GM12864 (cell line): ENCODE measurements around the gene GSC2.

Experiments used
- DNase-seq: peaks from one replicate; pipeline ENCODE4 v3.0.0-alpha.2; 2011; ENCODE audit warnings: low read depth
- H3K4me3 ChIP-seq: 2 replicates; pipeline ENCODE4 v1.5.1; 2011; ENCODE audit warnings: mild to moderate bottlenecking, low read depth, low read length, control low read depth
- TF ChIP-seq, protein P1 (sequence below): IDR thresholded peaks from 2 replicates; pipeline ENCODE4 v1.5.1; 2011; ENCODE audit warnings: low read depth, mild to moderate bottlenecking, moderate library complexity, low read length, control low read depth, inconsistent platforms; ENCODE audit errors: missing control alignments

GSC2 gene

DNA sequence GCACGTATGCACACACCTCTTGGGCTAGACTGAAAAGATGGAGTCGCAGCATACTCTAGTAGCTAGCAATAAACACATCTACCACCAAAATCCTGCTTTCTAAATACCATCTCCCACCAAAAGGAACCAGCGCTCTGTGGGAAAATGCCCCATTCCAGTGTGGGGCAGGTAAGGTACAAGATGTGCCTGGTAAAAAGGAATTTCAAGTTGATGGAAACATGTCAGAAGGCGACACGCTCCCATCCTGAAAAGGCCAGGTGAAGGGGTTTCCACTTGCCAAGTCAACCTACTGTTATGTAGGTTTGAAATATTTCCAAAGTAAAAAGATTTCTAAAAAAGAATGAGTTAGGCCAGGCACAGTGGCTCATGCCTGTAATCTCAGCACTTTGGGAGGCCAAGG, 36.7 kb downstream of the GSC2 start:
- TF ChIP-seq, protein P1, sequence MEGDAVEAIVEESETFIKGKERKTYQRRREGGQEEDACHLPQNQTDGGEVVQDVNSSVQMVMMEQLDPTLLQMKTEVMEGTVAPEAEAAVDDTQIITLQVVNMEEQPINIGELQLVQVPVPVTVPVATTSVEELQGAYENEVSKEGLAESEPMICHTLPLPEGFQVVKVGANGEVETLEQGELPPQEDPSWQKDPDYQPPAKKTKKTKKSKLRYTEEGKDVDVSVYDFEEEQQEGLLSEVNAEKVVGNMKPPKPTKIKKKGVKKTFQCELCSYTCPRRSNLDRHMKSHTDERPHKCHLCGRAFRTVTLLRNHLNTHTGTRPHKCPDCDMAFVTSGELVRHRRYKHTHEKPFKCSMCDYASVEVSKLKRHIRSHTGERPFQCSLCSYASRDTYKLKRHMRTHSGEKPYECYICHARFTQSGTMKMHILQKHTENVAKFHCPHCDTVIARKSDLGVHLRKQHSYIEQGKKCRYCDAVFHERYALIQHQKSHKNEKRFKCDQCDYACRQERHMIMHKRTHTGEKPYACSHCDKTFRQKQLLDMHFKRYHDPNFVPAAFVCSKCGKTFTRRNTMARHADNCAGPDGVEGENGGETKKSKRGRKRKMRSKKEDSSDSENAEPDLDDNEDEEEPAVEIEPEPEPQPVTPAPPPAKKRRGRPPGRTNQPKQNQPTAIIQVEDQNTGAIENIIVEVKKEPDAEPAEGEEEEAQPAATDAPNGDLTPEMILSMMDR: no peak
- H3K4me3 ChIP-seq: no peak overlapping the region
- no peak for DNase-seq

DNA sequence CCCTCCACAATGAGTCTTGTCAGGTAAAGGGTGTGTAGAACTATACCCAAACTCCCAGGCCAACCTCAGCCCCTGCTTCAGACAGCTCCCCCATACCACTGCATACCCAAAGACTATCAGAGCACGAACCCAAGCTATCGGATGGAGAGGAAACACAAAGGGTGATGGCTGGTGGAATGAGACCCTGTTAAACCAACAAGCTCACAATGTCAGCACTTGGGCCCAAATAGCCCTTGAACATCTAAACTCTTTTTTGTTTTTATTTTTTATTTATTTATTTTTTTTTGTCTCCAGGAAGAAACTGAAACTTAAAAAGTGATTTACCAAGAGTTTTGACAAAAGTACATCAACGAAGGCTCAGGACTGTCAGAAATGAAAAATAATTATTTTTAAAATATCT, 38.5 kb downstream of the GSC2 start:
- TF ChIP-seq, protein P1: no peak
- DNase-seq: no peak
- H3K4me3 ChIP-seq: no peak overlapping the region

DNA sequence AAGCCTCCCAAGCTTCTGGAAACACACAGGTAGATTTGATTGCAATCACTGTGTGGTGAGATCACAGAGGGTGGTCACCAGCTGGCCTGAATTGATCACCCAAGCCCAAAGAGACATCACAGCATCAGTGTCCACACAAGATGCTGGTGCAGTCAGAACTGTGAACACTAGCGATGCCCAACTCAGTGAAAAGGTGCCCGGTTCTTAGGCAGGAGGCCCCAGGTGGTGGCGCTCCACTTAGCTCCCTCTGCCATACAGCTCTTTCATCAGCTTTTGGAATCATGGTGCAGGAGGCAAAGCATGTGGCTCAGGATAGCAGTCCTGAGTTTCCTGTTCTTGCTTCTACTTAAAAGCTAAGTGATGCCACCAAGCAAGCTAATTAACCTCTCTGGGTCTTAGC, 39.0 kb downstream of the GSC2 start:
- TF ChIP-seq, protein P1: no peak
- H3K4me3 ChIP-seq: no peak overlapping the region

DNA sequence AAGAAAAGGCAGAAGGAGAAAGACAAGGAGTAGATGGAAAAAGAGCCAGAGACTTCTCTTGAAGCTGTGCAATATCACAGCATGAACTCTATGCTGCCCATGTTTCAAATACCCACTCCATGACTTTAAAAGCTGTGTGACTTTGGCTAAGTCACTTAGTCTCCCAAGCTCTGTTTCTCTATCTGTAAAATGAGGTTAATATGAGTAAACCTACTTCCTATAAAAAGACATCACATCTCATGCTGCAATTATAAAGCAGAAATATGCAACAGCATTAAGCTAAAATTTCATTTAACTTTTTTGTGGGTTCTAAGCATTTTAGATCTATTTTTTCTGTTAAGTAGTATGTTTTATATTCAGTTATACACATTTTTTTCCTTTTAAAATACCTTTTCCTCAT, 39.4 kb downstream of the GSC2 start:
- DNase-seq: no peak
- TF ChIP-seq, protein P1: no peak
- H3K4me3 ChIP-seq: no peak overlapping the region

More for the DNA sequence above, 39.0 kb downstream of the GSC2 start:
- DNase-seq: no peak

DNA sequence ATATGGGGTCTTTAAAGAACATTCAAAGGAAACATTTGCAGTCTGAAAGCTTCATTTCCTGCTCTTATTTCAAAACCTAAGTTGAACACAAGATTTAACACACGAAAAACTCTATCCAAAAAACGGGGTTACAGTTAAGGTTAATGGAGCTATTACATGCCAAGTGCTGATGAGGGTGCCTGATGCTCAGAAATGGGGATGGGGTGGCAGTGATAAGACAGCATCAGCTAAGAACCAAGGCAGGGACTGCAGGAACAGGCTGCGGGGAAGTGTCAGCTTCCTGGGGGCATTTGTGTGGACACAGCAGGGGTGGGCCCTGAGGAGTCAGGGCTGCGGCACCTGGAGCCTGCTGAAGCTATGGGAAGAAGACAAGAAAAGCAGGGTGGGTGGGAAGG, 40.0 kb downstream of the GSC2 start:
- DNase-seq: no peak
- TF ChIP-seq, protein P1: no peak
- no peak overlapping the region for H3K4me3 ChIP-seq

DNA sequence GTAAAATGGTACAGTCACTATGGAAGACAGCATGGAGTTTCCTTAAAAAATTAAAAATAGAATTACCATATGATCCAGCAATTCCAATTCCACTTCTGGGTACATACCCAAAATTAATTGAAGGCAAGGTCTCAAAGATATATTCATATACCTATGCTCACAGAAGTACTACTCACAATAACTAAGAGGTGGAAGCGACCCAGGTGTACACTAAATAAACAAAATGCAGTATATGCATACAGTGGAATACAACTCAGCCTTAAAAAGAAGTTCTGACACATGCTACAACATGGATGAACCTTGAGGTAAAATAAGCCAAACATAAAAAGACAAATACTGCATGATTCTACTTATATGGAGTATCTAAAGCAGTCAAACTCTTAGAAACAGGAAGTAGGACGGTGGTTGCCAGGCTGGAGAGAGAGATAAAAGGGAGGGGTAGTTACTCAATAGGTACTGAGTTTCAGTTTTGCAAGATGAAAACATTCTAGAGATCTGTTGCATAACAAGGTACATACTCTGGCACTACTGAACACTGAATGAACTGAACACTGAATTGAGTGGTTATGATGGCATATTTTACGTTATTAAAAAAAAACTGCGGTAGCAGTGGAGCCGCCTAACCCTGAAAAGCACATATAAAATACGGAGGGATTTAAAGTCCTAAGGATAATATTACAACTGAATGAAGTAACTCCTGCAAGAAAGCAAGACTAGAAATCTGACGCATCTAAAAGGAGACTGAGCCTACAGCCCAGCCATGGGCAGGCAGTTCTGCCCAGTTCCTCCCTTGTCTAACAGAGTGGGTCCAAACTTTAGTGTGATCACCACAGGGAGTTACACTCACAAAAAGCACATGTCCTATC, 40.7 kb downstream of the GSC2 start:
- no peak overlapping the region for H3K4me3 ChIP-seq
- DNase-seq: peak; percentile 64
- TF ChIP-seq, protein P1: no peak

DNA sequence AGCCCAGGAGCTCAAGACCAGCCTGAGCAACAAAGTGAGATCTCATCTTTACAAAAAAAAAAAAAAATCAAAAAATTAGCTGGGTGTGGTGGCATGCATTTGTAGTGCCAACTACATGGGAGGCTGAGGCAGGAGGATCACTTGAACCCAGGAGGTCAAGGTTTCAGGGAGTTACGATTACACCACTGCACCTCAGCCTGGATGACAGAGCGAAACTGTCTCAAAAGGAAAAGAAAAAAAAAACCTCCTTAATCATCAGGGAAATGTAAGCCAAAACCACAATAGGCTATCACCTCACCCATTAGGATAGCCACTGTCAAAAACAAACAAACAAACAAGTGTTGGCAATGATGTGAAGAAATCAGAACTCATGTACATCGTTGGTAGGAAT, 41.3 kb downstream of the GSC2 start:
- TF ChIP-seq, protein P1: no peak
- H3K4me3 ChIP-seq: no peak overlapping the region
- no peak for DNase-seq
